HEK293T (cell line): ENCODE results near the gene CYP27C1.
"Not testable (repeated sequence)": the region's sequence is repeated elsewhere in the genome, so short reads cannot be mapped to it uniquely, and the experiment has no call there.

ENCODE experiments used
- CTCF ChIA-PET: fragments of 350-600 bp; formaldehyde crosslinking; extraction: SDS; loops from one replicate; lab custom pipeline; 2021; ENCODE audit warnings: antibody characterized with exemption, inconsistent platforms; lab: Yijun Ruan, JAX
- POLR2A ChIA-PET: fragments of 350-600 bp; formaldehyde crosslinking; extraction: SDS; loops from one replicate; lab custom pipeline; 2020; ENCODE audit warnings: antibody characterized with exemption, inconsistent platforms; lab: Yijun Ruan, JAX
- DNase-seq: peaks from one replicate; pipeline ENCODE4 v3.0.0; 2012; ENCODE audit warnings: mixed read lengths; ENCODE audit errors: extremely low spot score
- ARNT ChIP-seq: fragments of 450-650 bp; IDR thresholded peaks from 2 replicates; pipeline ENCODE4 v1.6.1; 2017; ENCODE audit warnings: mild to moderate bottlenecking
- BHLHE40 ChIP-seq: fragments of 450-650 bp; IDR thresholded peaks from 2 replicates; pipeline ENCODE4 v1.6.1; 2016; ENCODE audit warnings: mild to moderate bottlenecking, moderate library complexity, borderline replicate concordance
- CTBP1 ChIP-seq: fragments of 450-650 bp; IDR thresholded peaks from 2 replicates; pipeline ENCODE4 v1.6.1; 2016; ENCODE audit warnings: borderline replicate concordance
- ELF4 ChIP-seq: fragments of 450-650 bp; IDR thresholded peaks from 2 replicates; pipeline ENCODE4 v1.6.1; 2017; ENCODE audit warnings: antibody characterized with exemption
- FOXA1 ChIP-seq: fragments of 450-650 bp; IDR thresholded peaks from 2 replicates; pipeline ENCODE4 v1.6.1; 2016; ENCODE audit warnings: mild to moderate bottlenecking
- FOXK2 ChIP-seq: fragments of 450-650 bp; IDR thresholded peaks from 2 replicates; pipeline ENCODE4 v1.6.1; 2016; ENCODE audit warnings: mild to moderate bottlenecking
- FOXM1 ChIP-seq: fragments of 450-650 bp; IDR thresholded peaks from 2 replicates; pipeline ENCODE4 v1.6.1; 2017; ENCODE audit warnings: mild to moderate bottlenecking, borderline replicate concordance
- HDGF ChIP-seq: fragments of 450-650 bp; IDR thresholded peaks from 2 replicates; pipeline ENCODE4 v1.6.1; 2017; ENCODE audit warnings: antibody characterized with exemption, borderline replicate concordance
- L3MBTL2 ChIP-seq: fragments of 450-650 bp; conservative IDR thresholded peaks from 2 replicates; pipeline ENCODE4 v1.6.1; 2016; ENCODE audit warnings: mild to moderate bottlenecking
- LEF1 ChIP-seq: fragments of 450-650 bp; IDR thresholded peaks from 2 replicates; pipeline ENCODE4 v1.6.1; 2017; ENCODE audit warnings: mild to moderate bottlenecking, borderline replicate concordance
- NFRKB ChIP-seq: fragments of 450-650 bp; IDR thresholded peaks from 2 replicates; pipeline ENCODE4 v1.6.1; 2016; ENCODE audit warnings: mild to moderate bottlenecking, moderate library complexity
- SP1 ChIP-seq: fragments of 450-650 bp; IDR thresholded peaks from 2 replicates; pipeline ENCODE4 v1.6.1; 2017
- SUZ12 ChIP-seq: fragments of 450-650 bp; IDR thresholded peaks from 2 replicates; pipeline ENCODE4 v1.6.1; 2016; ENCODE audit warnings: mild to moderate bottlenecking
- TARDBP ChIP-seq: fragments of 450-650 bp; IDR thresholded peaks from 2 replicates; pipeline ENCODE4 v1.6.1; 2016
- ZNF384 ChIP-seq: fragments of 450-650 bp; IDR thresholded peaks from 2 replicates; pipeline ENCODE4 v1.6.1; 2016
- TF ChIP-seq, protein P1 (sequence below): fragments of 450-650 bp; IDR thresholded peaks from 2 replicates; pipeline ENCODE4 v1.6.1; 2016

The CYP27C1 gene

GRCh38 chr2:127255146-127255545, 35.0 kb upstream of the CYP27C1 start:
- DNase-seq, result no peak
- ChIA-PET CTCF (interaction anchor here (0.6 kb wide), 1 partner anchor 110 kb away, joined by 4 read pairs; no protein-coding TSS in a partner anchor), POLR2A (no interaction called here)
- TF ChIP-seq SUZ12 (no peak), BHLHE40 (no peak), FOXA1 (no peak), CTBP1 (no peak), TARDBP (no peak), FOXK2 (no peak), SP1 (no peak), L3MBTL2 (no peak), FOXM1 (no peak)

DNA sequence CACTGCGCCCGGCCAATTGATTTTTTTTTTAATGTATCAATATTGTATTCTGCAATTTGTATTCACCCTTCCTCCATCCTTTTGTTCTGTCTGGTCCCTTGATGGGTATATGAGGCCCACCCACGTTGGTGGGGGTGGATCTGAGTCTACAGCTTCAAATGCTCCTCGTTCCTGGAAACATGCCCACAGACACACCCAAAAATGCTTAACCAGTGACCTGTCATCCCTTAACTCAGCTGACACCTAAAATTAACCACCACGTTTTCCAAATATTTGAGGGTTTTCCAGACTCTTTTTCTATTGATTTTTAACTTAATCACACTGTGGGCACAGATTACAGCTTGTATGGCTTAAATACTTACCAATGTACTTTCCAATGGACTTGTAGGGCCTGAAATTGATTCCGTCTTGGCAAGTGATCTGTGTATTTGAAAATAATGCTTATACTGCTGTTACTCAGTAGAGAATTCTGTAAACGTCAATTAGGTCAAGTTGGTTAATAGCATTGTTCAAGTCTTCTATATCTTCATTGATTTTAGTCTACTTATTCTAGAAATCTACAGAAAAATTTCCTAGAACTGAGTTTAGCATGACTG, 34.4 kb upstream of the CYP27C1 start:
- POLR2A ChIA-PET, result interaction anchor here (1.3 kb wide), 1 partner anchor 40 kb away, joined by 3 read pairs; the partner anchor contains the start of gene ERCC3
- TF ChIP-seq BHLHE40 (no peak), NFRKB (no peak)
- CTCF ChIA-PET, result no interaction called here
- DNase-seq, result no peak

GRCh38 chr2:127241184-127241583, 21.1 kb upstream of the CYP27C1 start:
- DNase-seq, CTCF ChIA-PET, POLR2A ChIA-PET: not testable (repeated sequence)

DNA sequence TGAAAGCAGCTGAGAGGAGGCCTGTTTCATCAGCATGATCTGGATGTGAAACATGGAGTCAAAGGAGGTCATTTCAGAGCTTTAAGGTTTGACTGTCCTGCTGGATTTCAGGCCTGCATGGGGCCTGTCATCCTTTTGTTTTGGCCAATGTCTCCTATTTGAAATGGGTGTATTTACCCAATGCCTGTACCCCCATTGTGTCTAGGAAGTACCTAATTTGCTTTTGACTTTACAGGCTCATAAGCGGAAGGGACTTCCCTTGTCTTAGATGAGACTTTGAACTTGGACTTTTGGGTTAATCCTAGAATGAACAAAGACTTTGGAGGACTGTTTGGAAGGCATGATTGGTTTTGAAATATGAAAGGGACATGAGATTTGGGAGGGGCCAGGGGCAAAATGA, 19.3 kb upstream of the CYP27C1 start:
- ChIA-PET CTCF (no interaction called here), POLR2A (no interaction called here)
- DNase-seq, result no peak
- TF ChIP-seq ARNT, result no peak
- TF ChIP-seq TARDBP, result no peak
- TF ChIP-seq LEF1, result no peak
- TF ChIP-seq HDGF, result no peak
- TF ChIP-seq, protein P1, sequence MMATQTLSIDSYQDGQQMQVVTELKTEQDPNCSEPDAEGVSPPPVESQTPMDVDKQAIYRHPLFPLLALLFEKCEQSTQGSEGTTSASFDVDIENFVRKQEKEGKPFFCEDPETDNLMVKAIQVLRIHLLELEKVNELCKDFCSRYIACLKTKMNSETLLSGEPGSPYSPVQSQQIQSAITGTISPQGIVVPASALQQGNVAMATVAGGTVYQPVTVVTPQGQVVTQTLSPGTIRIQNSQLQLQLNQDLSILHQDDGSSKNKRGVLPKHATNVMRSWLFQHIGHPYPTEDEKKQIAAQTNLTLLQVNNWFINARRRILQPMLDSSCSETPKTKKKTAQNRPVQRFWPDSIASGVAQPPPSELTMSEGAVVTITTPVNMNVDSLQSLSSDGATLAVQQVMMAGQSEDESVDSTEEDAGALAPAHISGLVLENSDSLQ, result no peak
- no peak for TF ChIP-seq SP1

- DNase-seq, POLR2A ChIA-PET, CTCF ChIA-PET: not testable (repeated sequence)
Observed at GRCh38 chr2:127237768-127238167, 17.7 kb upstream of the CYP27C1 start.

DNA sequence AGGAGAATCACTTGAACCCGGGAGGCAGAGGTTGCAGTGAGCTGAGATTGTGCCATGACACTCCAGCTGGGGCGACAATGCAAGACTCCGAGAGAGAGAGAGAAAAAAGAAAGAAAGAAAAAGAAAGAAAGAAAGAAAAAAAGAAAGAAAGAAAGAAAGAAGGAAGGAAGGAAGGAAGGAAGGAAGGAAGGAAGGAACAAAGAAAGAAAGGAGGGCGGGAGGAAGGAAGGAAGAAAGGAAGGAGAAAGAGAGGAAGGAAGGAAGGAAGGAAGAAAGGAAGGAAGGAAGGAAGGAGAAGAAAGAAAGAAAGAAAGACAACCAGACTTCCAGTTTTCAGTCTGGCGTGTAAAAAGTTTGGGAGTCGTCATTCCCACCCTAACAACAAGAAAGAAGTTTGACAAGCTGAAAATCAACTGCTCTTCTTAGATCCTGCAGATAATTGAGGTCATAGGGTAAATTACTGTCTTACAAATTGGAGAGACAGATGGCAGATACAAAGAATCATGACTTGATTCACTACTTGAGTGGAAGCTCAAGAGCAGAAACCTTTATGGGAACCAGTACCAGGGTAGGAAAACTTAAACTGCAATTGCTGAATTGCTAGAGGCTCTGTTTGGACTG, 15.1 kb upstream of the CYP27C1 start:
- no peak for DNase-seq
- ChIA-PET CTCF (no interaction called here), POLR2A (no interaction called here)
- no peak for TF ChIP-seq SP1
- no peak for TF ChIP-seq FOXA1
- TF ChIP-seq BHLHE40, result no peak
- TF ChIP-seq L3MBTL2, result no peak
- no peak for TF ChIP-seq FOXK2
- TF ChIP-seq ELF4, result no peak
- TF ChIP-seq LEF1, result no peak
- TF ChIP-seq FOXM1, result no peak
- TF ChIP-seq ARNT, result no peak
- TF ChIP-seq CTBP1, result no peak
- no peak for TF ChIP-seq SUZ12
- TF ChIP-seq, protein P1, result no peak
- no peak for TF ChIP-seq HDGF
- TF ChIP-seq TARDBP, result no peak
- TF ChIP-seq NFRKB, result no peak
- TF ChIP-seq ZNF384, result no peak

GRCh38 chr2:127233710-127234109, 13.6 kb upstream of the CYP27C1 start:
- DNase-seq, result no peak
- ChIA-PET POLR2A (no interaction called here), CTCF (no interaction called here)
- TF ChIP-seq FOXK2 (no peak), ZNF384 (no peak), SUZ12 (no peak), CTBP1 (no peak), HDGF (no peak), SP1 (no peak), LEF1 (no peak), FOXM1 (no peak), ARNT (no peak), BHLHE40 (no peak), NFRKB (no peak), ELF4 (no peak), FOXA1 (no peak), L3MBTL2 (no peak), TARDBP (no peak)
- TF ChIP-seq, protein P1, result no peak
